ENCODE data around the gene WNK2.

Gene WNK2

GRCh38 chr9:93297659-93298497, 113.9 kb downstream of the WNK2 start:
- TF ChIP-seq POLR2AphosphoS5 (IDR thresholded peaks at IDR 0.05; ENCODE audit: low read depth, low read length) (no peak), POU2F2 (IDR thresholded peaks at IDR 0.05; ENCODE audit: low read depth, low read length) (no peak), SPI1 (IDR thresholded peaks at IDR 0.05; ENCODE audit: low read depth, low read length) (no peak), POLR2A (IDR thresholded peaks at IDR 0.05; ENCODE audit: low read depth, low read length) (no peak), PAX5 (IDR thresholded peaks at IDR 0.05; ENCODE audit: insufficient read depth, low read length, severe bottlenecking) (no peak), TAF1 (IDR thresholded peaks at IDR 0.05; ENCODE audit: low read depth, low read length) (no peak)
- no peak for FAIRE-seq
- DNase-seq (ENCODE audit: insufficient read length, low spot score): peak; percentile 12

GRCh38 chr9:93298498-93299417, 114.8 kb downstream of the WNK2 start:
- no peak for DNase-seq (ENCODE audit: insufficient read length, low spot score)
- FAIRE-seq: no peak
- no peak for TF ChIP-seq SPI1 (IDR thresholded peaks at IDR 0.05; ENCODE audit: low read depth, low read length)
- TF ChIP-seq TAF1 (IDR thresholded peaks at IDR 0.05; ENCODE audit: low read depth, low read length): no peak
- TF ChIP-seq POLR2AphosphoS5 (IDR thresholded peaks at IDR 0.05; ENCODE audit: low read depth, low read length): no peak

- FAIRE-seq: no peak
- no peak for DNase-seq (ENCODE audit: insufficient read length, low spot score)
- TF ChIP-seq TAF1 (IDR thresholded peaks at IDR 0.05; ENCODE audit: low read depth, low read length) (no peak), SPI1 (IDR thresholded peaks at IDR 0.05; ENCODE audit: low read depth, low read length) (no peak), POLR2A (IDR thresholded peaks at IDR 0.05; ENCODE audit: low read depth, low read length) (no peak), PAX5 (IDR thresholded peaks at IDR 0.05; ENCODE audit: insufficient read depth, low read length, severe bottlenecking) (no peak), POU2F2 (IDR thresholded peaks at IDR 0.05; ENCODE audit: low read depth, low read length) (no peak), POLR2AphosphoS5 (IDR thresholded peaks at IDR 0.05; ENCODE audit: low read depth, low read length) (no peak)
These were observed 115.7 kb downstream of the WNK2 start for GRCh38 chr9:93299418-93300174.

- DNase-seq (ENCODE audit: insufficient read length, low spot score) (no peak), FAIRE-seq (no peak)
- TF ChIP-seq TAF1 (IDR thresholded peaks at IDR 0.05; ENCODE audit: low read depth, low read length) (no peak), PAX5 (IDR thresholded peaks at IDR 0.05; ENCODE audit: insufficient read depth, low read length, severe bottlenecking) (no peak)
These were observed 116.2 kb downstream of the WNK2 start for GRCh38 chr9:93300175-93300572.

GRCh38 chr9:93300585-93301081, 116.7 kb downstream of the WNK2 start:
- DNase-seq (ENCODE audit: insufficient read length, low spot score) (no peak), FAIRE-seq (no peak)
- TF ChIP-seq POLR2A (IDR thresholded peaks at IDR 0.05; ENCODE audit: low read depth, low read length): no peak
- TF ChIP-seq POU2F2 (IDR thresholded peaks at IDR 0.05; ENCODE audit: low read depth, low read length): no peak
- TF ChIP-seq TAF1 (IDR thresholded peaks at IDR 0.05; ENCODE audit: low read depth, low read length): no peak
- no peak for TF ChIP-seq PAX5 (IDR thresholded peaks at IDR 0.05; ENCODE audit: insufficient read depth, low read length, severe bottlenecking)
- no peak for TF ChIP-seq SPI1 (IDR thresholded peaks at IDR 0.05; ENCODE audit: low read depth, low read length)
- no peak for TF ChIP-seq POLR2AphosphoS5 (IDR thresholded peaks at IDR 0.05; ENCODE audit: low read depth, low read length)

- peak; percentile 18 for DNase-seq (ENCODE audit: insufficient read length, low spot score)
- no peak for FAIRE-seq
- TF ChIP-seq SPI1 (IDR thresholded peaks at IDR 0.05; ENCODE audit: low read depth, low read length): no peak
- TF ChIP-seq TAF1 (IDR thresholded peaks at IDR 0.05; ENCODE audit: low read depth, low read length): no peak
- no peak for TF ChIP-seq POU2F2 (IDR thresholded peaks at IDR 0.05; ENCODE audit: low read depth, low read length)
- no peak for TF ChIP-seq PAX5 (IDR thresholded peaks at IDR 0.05; ENCODE audit: insufficient read depth, low read length, severe bottlenecking)
- no peak for TF ChIP-seq POLR2AphosphoS5 (IDR thresholded peaks at IDR 0.05; ENCODE audit: low read depth, low read length)
These were observed 117.4 kb downstream of the WNK2 start for GRCh38 chr9:93301291-93301811.

GRCh38 chr9:93301911-93302541, 118.1 kb downstream of the WNK2 start:
- FAIRE-seq (no peak), DNase-seq (ENCODE audit: insufficient read length, low spot score) (peak; percentile 26)
- no peak for TF ChIP-seq POLR2AphosphoS5 (IDR thresholded peaks at IDR 0.05; ENCODE audit: low read depth, low read length)
- TF ChIP-seq SPI1 (IDR thresholded peaks at IDR 0.05; ENCODE audit: low read depth, low read length): no peak
- no peak for TF ChIP-seq TAF1 (IDR thresholded peaks at IDR 0.05; ENCODE audit: low read depth, low read length)
- no peak for TF ChIP-seq POLR2A (IDR thresholded peaks at IDR 0.05; ENCODE audit: low read depth, low read length)
- TF ChIP-seq POU2F2 (IDR thresholded peaks at IDR 0.05; ENCODE audit: low read depth, low read length): no peak
- TF ChIP-seq PAX5 (IDR thresholded peaks at IDR 0.05; ENCODE audit: insufficient read depth, low read length, severe bottlenecking): no peak

GRCh38 chr9:93302586-93303257, 118.8 kb downstream of the WNK2 start:
- TF ChIP-seq POU2F2 (IDR thresholded peaks at IDR 0.05; ENCODE audit: low read depth, low read length) (no peak), POLR2A (IDR thresholded peaks at IDR 0.05; ENCODE audit: low read depth, low read length) (no peak), SPI1 (IDR thresholded peaks at IDR 0.05; ENCODE audit: low read depth, low read length) (no peak), POLR2AphosphoS5 (IDR thresholded peaks at IDR 0.05; ENCODE audit: low read depth, low read length) (no peak), PAX5 (IDR thresholded peaks at IDR 0.05; ENCODE audit: insufficient read depth, low read length, severe bottlenecking) (no peak), TAF1 (IDR thresholded peaks at IDR 0.05; ENCODE audit: low read depth, low read length) (no peak)
- DNase-seq (ENCODE audit: insufficient read length, low spot score): peak; percentile 79
- FAIRE-seq: no peak
